Measurements from ENCODE around the gene CPSF4L.

- TF ChIP-seq CTCF (IDR thresholded peaks at IDR 0.05; ENCODE audit: low read depth, low read length): no peak
- no peak for TF ChIP-seq POLR2A (IDR thresholded peaks at IDR 0.05; ENCODE audit: extremely low read depth, insufficient read length)
- TF ChIP-seq MYC (IDR thresholded peaks at IDR 0.05; ENCODE audit: low read depth, low read length): no peak
These were observed 22.7 kb upstream of the CPSF4L start for GRCh38 chr17:73284354-73284753.

All from NB4 (cell line).